Muscle of leg (tissue), 11 donors: ENCODE results near the gene NELFE. TPM values are rescaled to one million over a fixed set of nuclear protein-coding genes. Genes with fewer than 3 reads are reported as not detected.
"Not testable (repeated sequence)": the region's sequence is repeated elsewhere in the genome, so short reads cannot be mapped to it uniquely, and the experiment has no call there.

Experiments used
- DNase-seq: peaks from one replicate; pipeline ENCODE4 v3.0.0; 2013
- H3K27ac ChIP-seq: one replicate; pipeline ENCODE4 v1.5.1; 2013; ENCODE audit warnings: mild to moderate bottlenecking, low read length, control low read depth
- H3K27me3 ChIP-seq: one replicate; pipeline ENCODE4 v1.6.1; 2013; ENCODE audit warnings: low read length; ENCODE audit not compliant: control insufficient read depth, insufficient read depth
- H3K36me3 ChIP-seq: one replicate; pipeline ENCODE4 v1.6.1; 2013; ENCODE audit warnings: low read length; ENCODE audit not compliant: control insufficient read depth, insufficient read depth
- H3K4me1 ChIP-seq: one replicate; pipeline ENCODE4 v1.6.1; 2013; ENCODE audit warnings: low read length; ENCODE audit not compliant: control insufficient read depth, insufficient read depth
- H3K4me3 ChIP-seq: one replicate; pipeline ENCODE4 v1.5.1; 2013; ENCODE audit warnings: low read length, control low read depth
- H3K9me3 ChIP-seq: replicated peaks from 2 replicates; pipeline ENCODE4 v1.6.1; 2013; ENCODE audit warnings: low read depth, low read length; ENCODE audit not compliant: control insufficient read depth
- WGBS: methylation state at CpG from one replicate; pipeline ENCODE4 v1.1.5; 2013; ENCODE audit warnings: missing lambda C conversion rate; ENCODE audit not compliant: insufficient coverage; 5-methylcytosine and 5-hydroxymethylcytosine counted together
- polyA plus RNA-seq, 8 donors: library from polyadenylated mRNA; unstranded; fragments of 120-200 nt; gene quantifications; one replicate each; pipeline versions ENCODE4 v1.2.1 to v1.2.3, GENCODE V29; 2013; ENCODE audit warnings: inconsistent platforms in 1 of 8, low replicate concordance in 1 of 8; ENCODE audit not compliant: insufficient read length in 8 of 8, insufficient read depth in 1 of 8
- total RNA-seq: library from RNA; stranded (reverse); fragments of 120-200 nt; gene quantifications from one replicate; pipeline ENCODE4 v1.2.4, GENCODE V29; 2013

The NELFE gene
- total and polyA plus RNA-seq, 9 donors, result 48.9 to 72.6 (median 68.7) TPM

DNA sequence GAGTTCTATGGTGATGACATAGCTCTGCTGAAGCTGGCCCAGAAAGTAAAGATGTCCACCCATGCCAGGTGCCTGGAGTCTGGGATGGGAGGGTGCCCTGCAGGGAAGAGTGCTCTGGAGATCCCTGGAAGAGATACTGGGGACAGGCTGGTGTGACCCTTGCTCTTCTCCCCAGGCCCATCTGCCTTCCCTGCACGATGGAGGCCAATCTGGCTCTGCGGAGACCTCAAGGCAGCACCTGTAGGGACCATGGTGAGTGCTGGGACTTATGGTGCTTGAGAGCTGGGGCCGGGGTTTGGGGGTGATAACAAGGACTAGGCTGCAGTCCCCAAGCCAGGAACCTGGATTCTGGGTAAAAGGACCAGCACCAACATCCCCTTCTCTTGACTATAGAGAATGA, 15.0 kb downstream of the NELFE start:
- H3K9me3 ChIP-seq, result no peaks in the 10 kb centered on the region
- H3K4me1 ChIP-seq, result peaks cover 15% of the 10 kb centered on the region
- no peaks in the 10 kb centered on the region for H3K36me3 ChIP-seq
- 100% methylated on average over 1 of the region's 3 CpGs for WGBS
- H3K27me3 ChIP-seq, result peaks cover 12% of the 10 kb centered on the region
- no peak overlapping the region for H3K27ac ChIP-seq
- H3K4me3 ChIP-seq, result no peak overlapping the region
- DNase-seq, result no peak

DNA sequence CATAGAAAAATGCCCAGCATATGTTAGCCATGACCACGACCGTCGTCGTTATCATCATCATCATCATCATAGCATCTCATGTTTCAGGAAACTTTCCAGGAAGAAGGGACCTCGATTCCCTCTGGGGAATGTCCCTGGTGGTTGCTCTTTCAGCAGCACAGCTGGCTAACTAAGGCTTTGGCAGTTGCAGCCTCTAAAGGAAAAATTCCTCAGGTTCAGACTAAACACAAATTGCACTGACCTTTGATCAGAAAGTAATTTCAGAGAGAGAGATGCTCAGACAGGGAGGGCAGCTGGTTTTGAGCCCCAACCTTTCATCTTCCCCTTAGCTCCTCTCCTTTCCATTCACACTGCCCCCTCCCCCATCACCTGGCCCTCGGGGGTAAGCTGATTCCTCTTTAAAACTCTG, 18.5 kb downstream of the NELFE start:
- H3K36me3 ChIP-seq, result no peaks in the 10 kb centered on the region
- no peak overlapping the region for H3K27ac ChIP-seq
- H3K9me3 ChIP-seq, result no peaks in the 10 kb centered on the region
- H3K27me3 ChIP-seq, result peaks cover 11% of the 10 kb centered on the region
- no peak overlapping the region for H3K4me3 ChIP-seq
- no peak for DNase-seq
- WGBS, result 2% methylated on average over 5 of the region's 6 CpGs
- peaks cover 5% of the 10 kb centered on the region for H3K4me1 ChIP-seq

- Histone ChIP-seq H3K27me3 (no peaks in the 10 kb centered on the region), H3K4me1 (peaks cover 2% of the 10 kb centered on the region), H3K9me3 (no peaks in the 10 kb centered on the region), H3K27ac (no peak overlapping the region), H3K4me3 (no peak overlapping the region), H3K36me3 (no peaks in the 10 kb centered on the region)
- no peak for DNase-seq
- WGBS, result 84% methylated on average over 9 of the region's 9 CpGs
These were observed 22.9 kb downstream of the NELFE start for GRCh38 chr6:31935823-31936222.

- no peak for DNase-seq
- H3K9me3 ChIP-seq, result no peaks in the 10 kb centered on the region
- no peaks in the 10 kb centered on the region for H3K4me1 ChIP-seq
- H3K36me3 ChIP-seq, result no peaks in the 10 kb centered on the region
- no CpG with 5 or more reads among the region's 3 CpGs for WGBS
- no peak overlapping the region for H3K27ac ChIP-seq
- H3K4me3 ChIP-seq, result no peak overlapping the region
- H3K27me3 ChIP-seq, result no peaks in the 10 kb centered on the region
These were observed 23.8 kb downstream of the NELFE start for GRCh38 chr6:31935021-31935420.

DNA sequence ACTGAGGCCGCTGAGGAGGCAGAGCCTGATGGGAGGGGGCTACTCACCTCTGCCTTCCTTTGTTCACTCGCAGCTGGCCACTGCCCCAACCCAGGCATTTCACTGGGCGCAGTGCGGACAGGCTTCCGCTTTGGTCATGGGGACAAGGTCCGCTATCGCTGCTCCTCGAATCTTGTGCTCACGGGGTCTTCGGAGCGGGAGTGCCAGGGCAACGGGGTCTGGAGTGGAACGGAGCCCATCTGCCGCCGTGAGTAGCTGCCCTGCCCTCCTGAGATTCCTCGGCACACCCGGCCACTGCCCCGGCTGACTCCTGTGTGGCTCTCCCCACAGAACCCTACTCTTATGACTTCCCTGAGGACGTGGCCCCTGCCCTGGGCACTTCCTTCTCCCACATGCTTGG, 25.2 kb downstream of the NELFE start:
- H3K9me3 ChIP-seq, result no peaks in the 10 kb centered on the region
- no peaks in the 10 kb centered on the region for H3K4me1 ChIP-seq
- no peak overlapping the region for H3K27ac ChIP-seq
- 89% methylated on average over 18 of the region's 19 CpGs for WGBS
- no peak for DNase-seq
- H3K36me3 ChIP-seq, result no peaks in the 10 kb centered on the region
- no peak overlapping the region for H3K4me3 ChIP-seq
- H3K27me3 ChIP-seq, result no peaks in the 10 kb centered on the region

DNA sequence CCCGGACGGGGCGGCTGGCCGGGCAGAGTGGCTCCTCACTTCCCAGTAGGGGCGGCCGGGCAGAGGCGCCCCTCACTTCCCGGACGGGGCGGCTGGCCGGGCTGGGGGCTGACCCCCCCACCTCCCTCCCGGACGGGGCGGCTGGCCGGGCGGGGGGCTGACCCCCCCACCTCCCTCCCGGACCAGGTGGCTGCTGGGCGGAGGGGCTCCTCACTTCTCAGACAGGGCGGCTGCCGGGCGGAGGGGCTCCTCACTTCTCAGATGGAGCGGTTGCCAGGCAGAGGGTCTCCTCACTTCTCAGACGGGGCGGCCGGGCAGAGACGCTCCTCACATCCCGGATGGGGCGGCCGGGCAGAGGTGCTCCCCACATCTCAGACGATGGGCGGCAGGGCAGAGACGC, 26.6 kb downstream of the NELFE start:
- not testable (repeated sequence) for H3K27ac ChIP-seq, H3K4me1 ChIP-seq
- no CpG with 5 or more reads among the region's 32 CpGs for WGBS

GRCh38 chr6:31930962-31931361, 27.8 kb downstream of the NELFE start:
- no peaks in the 10 kb centered on the region for H3K9me3 ChIP-seq
- H3K4me3 ChIP-seq, result no peak overlapping the region
- DNase-seq, result no peak
- WGBS, result no CpG with 5 or more reads among the region's 1 CpG
- H3K36me3 ChIP-seq, result no peaks in the 10 kb centered on the region
- peaks cover 6% of the 10 kb centered on the region for H3K27me3 ChIP-seq
- no peaks in the 10 kb centered on the region for H3K4me1 ChIP-seq
- no peak overlapping the region for H3K27ac ChIP-seq

More for the DNA sequence above, 26.6 kb downstream of the NELFE start:
- H3K27me3 ChIP-seq, H3K36me3 ChIP-seq, DNase-seq, H3K4me3 ChIP-seq, H3K9me3 ChIP-seq: not testable (repeated sequence)

GRCh38 chr6:31928672-31928939, 30.2 kb downstream of the NELFE start:
- no peak overlapping the region for H3K27ac ChIP-seq
- no peaks in the 10 kb centered on the region for H3K4me1 ChIP-seq
- H3K9me3 ChIP-seq, result no peaks in the 10 kb centered on the region
- DNase-seq, result no peak
- H3K27me3 ChIP-seq, result peaks cover 6% of the 10 kb centered on the region
- no peaks in the 10 kb centered on the region for H3K36me3 ChIP-seq
- no peak overlapping the region for H3K4me3 ChIP-seq
- 47% methylated on average over 6 of the region's 9 CpGs for WGBS

- Histone ChIP-seq H3K9me3 (no peaks in the 10 kb centered on the region), H3K4me3 (no peak overlapping the region), H3K27ac (no peak overlapping the region), H3K27me3 (peaks cover 6% of the 10 kb centered on the region), H3K36me3 (no peaks in the 10 kb centered on the region), H3K4me1 (no peaks in the 10 kb centered on the region)
- DNase-seq, result no peak
- 74% methylated on average over 6 of the region's 11 CpGs for WGBS
These were observed 30.7 kb downstream of the NELFE start for GRCh38 chr6:31927863-31928671.

DNA sequence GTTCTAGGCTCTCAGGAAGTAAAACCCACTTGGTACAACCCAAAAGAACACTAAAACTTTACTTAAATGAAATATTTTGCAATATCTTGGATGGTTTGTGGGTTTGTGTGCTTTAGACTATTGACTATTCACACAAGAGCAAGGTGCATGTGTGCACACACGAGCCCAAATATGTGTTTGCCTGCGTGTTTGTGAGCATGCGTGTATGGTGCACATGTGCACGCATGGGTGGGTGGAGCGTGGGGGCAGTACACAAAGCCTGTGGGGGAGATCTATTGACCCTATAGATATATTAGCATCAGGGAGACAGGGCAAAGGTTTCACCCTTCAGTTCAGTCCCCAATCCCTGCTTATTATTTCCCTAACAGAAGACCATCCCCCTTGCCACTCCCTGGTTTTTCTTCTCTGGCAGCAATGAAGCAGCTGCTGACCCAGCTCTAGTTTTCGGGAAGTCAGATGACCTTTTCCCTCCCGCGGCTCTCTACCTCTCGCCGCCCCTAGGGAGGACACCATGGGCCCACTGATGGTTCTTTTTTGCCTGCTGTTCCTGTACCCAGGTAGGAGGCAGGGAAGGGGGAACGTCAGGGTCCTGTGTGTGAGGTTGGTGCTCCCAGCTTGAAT, 31.4 kb downstream of the NELFE start, which contains the start of gene C2:
Gene C2 (plus strand): TSS at position 476 of the 621 bp plus-strand sequence. CDS start 36 bp downstream, at position 512.
- H3K36me3 ChIP-seq, result no peaks in the 10 kb centered on the region
- H3K4me3 ChIP-seq, result no peak within 1 kb of the TSS
- DNase-seq, result peak; percentile 12
- H3K9me3 ChIP-seq, result no peaks in the 10 kb centered on the region
- 60% methylated on average over 3 of the region's 11 CpGs for WGBS
- no peaks in the 10 kb centered on the region for H3K4me1 ChIP-seq
- no peak within 1 kb of the TSS for H3K27ac ChIP-seq
- peaks cover 6% of the 10 kb centered on the region for H3K27me3 ChIP-seq
